Trophoblast cell (in vitro differentiated cells and primary cell): ENCODE measurements around the gene FSTL5.

Source experiments
- DNase-seq, 2 donors: peaks; one replicate each; pipeline ENCODE4 v3.0.0-alpha.2; 2016
- H2AFZ ChIP-seq: 2 replicates; pipeline ENCODE4 v1.6.1; 2013; ENCODE audit warnings: low read length, moderate library complexity, mild to moderate bottlenecking; ENCODE audit not compliant: insufficient read depth, poor library complexity
- H2AK5ac ChIP-seq: 2 replicates; pipeline ENCODE4 v1.6.1; 2013; ENCODE audit warnings: mild to moderate bottlenecking, low read length
- H2BK120ac ChIP-seq: 2 replicates; pipeline ENCODE4 v1.6.1; 2013; ENCODE audit warnings: low read length, mild to moderate bottlenecking, moderate library complexity; ENCODE audit not compliant: insufficient read depth, poor library complexity
- H2BK12ac ChIP-seq: 2 replicates; pipeline ENCODE4 v1.6.1; 2013; ENCODE audit warnings: mild to moderate bottlenecking, low read length, moderate library complexity
- H2BK5ac ChIP-seq: 2 replicates; pipeline ENCODE4 v1.6.1; 2013; ENCODE audit warnings: low read length, low read depth, moderate library complexity, mild to moderate bottlenecking; ENCODE audit not compliant: poor library complexity
- H3K14ac ChIP-seq: 2 replicates; pipeline ENCODE4 v1.6.1; 2013; ENCODE audit warnings: mild to moderate bottlenecking, low read length
- H3K18ac ChIP-seq: 2 replicates; pipeline ENCODE4 v1.6.1; 2013; ENCODE audit warnings: mild to moderate bottlenecking, low read length
- H3K23ac ChIP-seq: 2 replicates; pipeline ENCODE4 v1.6.1; 2013; ENCODE audit warnings: low read length
- H3K27ac ChIP-seq: 2 replicates; pipeline ENCODE4 v1.5.1; 2013; ENCODE audit warnings: low read depth, mild to moderate bottlenecking, inconsistent platforms, low read length, moderate library complexity
- H3K27me3 ChIP-seq: 2 replicates; pipeline ENCODE4 v1.6.1; 2013; ENCODE audit warnings: inconsistent platforms, mild to moderate bottlenecking, low read length, moderate library complexity; ENCODE audit not compliant: insufficient read depth
- H3K36me3 ChIP-seq, 2 experiments: 1 replicate in 1 of 2; 2 replicates in 1 of 2; pipeline ENCODE4 v1.6.1; 2013; ENCODE audit warnings: low read length in 2 of 2, mild to moderate bottlenecking in 2 of 2, moderate library complexity in 1 of 2; ENCODE audit not compliant: insufficient read depth in 2 of 2, control insufficient read depth in 1 of 2
- H3K4ac ChIP-seq: 2 replicates; pipeline ENCODE4 v1.6.1; 2013; ENCODE audit warnings: low read depth, mild to moderate bottlenecking, low read length, moderate library complexity
- H3K4me1 ChIP-seq, 2 experiments: 1 replicate in 1 of 2; 2 replicates in 1 of 2; pipeline ENCODE4 v1.6.1; 2013; ENCODE audit warnings: low read length in 2 of 2, mild to moderate bottlenecking in 2 of 2, moderate library complexity in 1 of 2; ENCODE audit not compliant: insufficient read depth in 2 of 2, control insufficient read depth in 1 of 2
- H3K4me2 ChIP-seq: 2 replicates; pipeline ENCODE4 v1.6.1; 2013; ENCODE audit warnings: inconsistent platforms, mild to moderate bottlenecking, low read length, moderate library complexity
- H3K4me3 ChIP-seq: 2 replicates; pipeline ENCODE4 v1.5.1; 2013; ENCODE audit warnings: mild to moderate bottlenecking, low read depth, low read length, inconsistent platforms
- H3K79me1 ChIP-seq: one replicate; pipeline ENCODE4 v1.6.1; 2013; ENCODE audit warnings: low read length
- H3K79me2 ChIP-seq: 2 replicates; pipeline ENCODE4 v1.6.1; 2013; ENCODE audit warnings: low read length, mild to moderate bottlenecking; ENCODE audit not compliant: control insufficient read depth, insufficient read depth, poor library complexity
- H3K9ac ChIP-seq: 2 replicates; pipeline ENCODE4 v1.6.1; 2013; ENCODE audit warnings: mild to moderate bottlenecking, low read length
- H3K9me3 ChIP-seq: 2 replicates; pipeline ENCODE4 v1.6.1; 2013; ENCODE audit warnings: low read depth, mild to moderate bottlenecking, control low read depth, inconsistent platforms, low read length; ENCODE audit not compliant: insufficient read depth
- H4K12ac ChIP-seq: 2 replicates; pipeline ENCODE4 v1.6.1; 2013; ENCODE audit warnings: low read depth, mild to moderate bottlenecking, low read length, moderate library complexity
- H4K8ac ChIP-seq: 2 replicates; pipeline ENCODE4 v1.6.1; 2013; ENCODE audit warnings: low read depth, mild to moderate bottlenecking, low read length, moderate library complexity
- H4K91ac ChIP-seq: one replicate; pipeline ENCODE4 v1.6.1; 2013; ENCODE audit warnings: low read depth, mild to moderate bottlenecking, low read length, moderate library complexity
- WGBS: extraction: QIAGEN DNeasy Blood & Tissue Kit; methylation state at CpG from one replicate; pipeline ENCODE4 v1.1.7; 2013; ENCODE audit warnings: missing lambda C conversion rate; ENCODE audit not compliant: insufficient read length, insufficient coverage; ENCODE audit errors: extremely low coverage; 5-methylcytosine and 5-hydroxymethylcytosine counted together

The FSTL5 gene

GRCh38 chr4:161577579-161578301 lies 586.1 kb downstream of the FSTL5 start:
- no peak overlapping the region for H3K4ac ChIP-seq
- no peaks in the 10 kb centered on the region for H3K36me3 ChIP-seq
- H3K27me3 ChIP-seq, result no peaks in the 10 kb centered on the region
- H3K4me1 ChIP-seq, result no peaks in the 10 kb centered on the region
- no peak overlapping the region for H2BK120ac ChIP-seq
- H3K4me3 ChIP-seq, result no peak overlapping the region
- no peak overlapping the region for H3K9ac ChIP-seq
- no peak overlapping the region for H3K18ac ChIP-seq
- H3K27ac ChIP-seq, result no peak overlapping the region
- no peak overlapping the region for H2AK5ac ChIP-seq
- no peak overlapping the region for H3K14ac ChIP-seq
- no peak overlapping the region for H4K8ac ChIP-seq
- no peak overlapping the region for H2AFZ ChIP-seq
- H2BK5ac ChIP-seq, result no peak overlapping the region
- no CpG with 5 or more reads among the region's 6 CpGs for WGBS
- no peak overlapping the region for H2BK12ac ChIP-seq
- no peak overlapping the region for H4K91ac ChIP-seq
- H3K79me2 ChIP-seq, result no peaks in the 10 kb centered on the region
- no peak overlapping the region for H4K12ac ChIP-seq
- no peak overlapping the region for H3K23ac ChIP-seq
- no peak overlapping the region for H3K4me2 ChIP-seq
- H3K79me1 ChIP-seq, result no peaks in the 10 kb centered on the region
- peak in 1 of 2 donors; percentile 7 for DNase-seq
- no peaks in the 10 kb centered on the region for H3K9me3 ChIP-seq

DNA sequence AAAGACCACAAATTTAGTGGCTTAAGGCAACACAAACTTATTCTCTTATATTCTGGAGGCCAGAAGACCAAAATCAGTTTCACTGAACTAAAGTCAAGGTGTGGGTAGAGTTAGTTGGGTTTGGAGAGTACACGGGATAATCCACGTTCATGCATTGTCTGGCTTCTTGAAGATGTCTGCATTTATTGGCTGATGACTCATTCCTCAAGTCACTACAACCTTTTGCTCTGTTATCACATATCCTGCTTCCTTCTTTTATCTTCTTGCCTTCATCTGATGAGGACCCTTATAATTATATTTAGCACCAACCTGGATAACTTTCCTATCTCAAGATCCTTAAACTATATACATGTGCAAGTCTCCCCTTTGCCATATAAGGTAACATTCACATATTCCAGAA lies 590.0 kb downstream of the FSTL5 start:
- Histone ChIP-seq H2BK5ac (no peak overlapping the region), H3K79me2 (no peaks in the 10 kb centered on the region), H3K27ac (no peak overlapping the region), H3K9me3 (no peaks in the 10 kb centered on the region), H3K36me3 (no peaks in the 10 kb centered on the region), H3K23ac (no peak overlapping the region), H3K18ac (no peak overlapping the region), H2AK5ac (no peak overlapping the region), H3K4me3 (no peak overlapping the region), H2AFZ (no peak overlapping the region), H3K4me2 (no peak overlapping the region), H4K8ac (no peak overlapping the region), H4K91ac (no peak overlapping the region), H3K4ac (no peak overlapping the region), H2BK120ac (no peak overlapping the region), H2BK12ac (no peak overlapping the region), H3K9ac (no peak overlapping the region), H3K27me3 (no peaks in the 10 kb centered on the region), H3K14ac (no peak overlapping the region), H3K4me1 (no peaks in the 10 kb centered on the region), H3K79me1 (no peaks in the 10 kb centered on the region), H4K12ac (no peak overlapping the region)
- no CpG with 5 or more reads among the region's 2 CpGs for WGBS
- DNase-seq, result no peak

DNA sequence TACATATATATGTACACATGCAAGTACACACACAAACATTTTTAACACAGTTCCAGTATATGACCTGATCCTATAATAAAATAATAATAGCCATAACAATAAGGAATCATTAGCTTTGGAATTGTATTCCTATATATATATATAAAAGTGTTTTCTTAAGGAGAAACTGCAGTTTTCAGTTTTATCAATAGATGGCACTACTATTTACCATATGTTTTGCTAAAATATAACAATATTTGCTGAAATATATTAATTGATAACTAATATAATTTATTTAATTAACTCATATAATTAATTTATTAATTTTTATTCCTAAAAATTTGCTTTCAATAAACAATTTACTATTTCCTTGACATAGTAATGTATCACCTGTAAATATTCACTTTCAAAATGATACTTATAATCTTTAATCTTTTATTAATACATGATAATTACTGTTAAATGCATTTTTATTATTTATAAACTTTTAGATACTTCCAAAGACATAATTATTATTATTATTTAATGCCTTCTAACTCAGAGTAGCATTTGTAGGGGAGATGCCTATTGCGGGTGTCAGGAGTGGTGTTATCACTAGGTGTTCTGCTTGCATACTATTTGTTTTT lies 599.5 kb downstream of the FSTL5 start:
- H3K9me3 ChIP-seq, result no peaks in the 10 kb centered on the region
- H4K12ac ChIP-seq, result no peak overlapping the region
- H3K4me3 ChIP-seq, result no peak overlapping the region
- H2BK5ac ChIP-seq, result no peak overlapping the region
- H3K4ac ChIP-seq, result no peak overlapping the region
- H3K27me3 ChIP-seq, result no peaks in the 10 kb centered on the region
- no peak overlapping the region for H4K8ac ChIP-seq
- H2AFZ ChIP-seq, result no peak overlapping the region
- H3K79me1 ChIP-seq, result no peaks in the 10 kb centered on the region
- no peak overlapping the region for H2AK5ac ChIP-seq
- H2BK12ac ChIP-seq, result no peak overlapping the region
- no peaks in the 10 kb centered on the region for H3K79me2 ChIP-seq
- no peak overlapping the region for H3K18ac ChIP-seq
- WGBS, result no CpG with 5 or more reads among the region's 1 CpG
- no peak overlapping the region for H3K9ac ChIP-seq
- H2BK120ac ChIP-seq, result no peak overlapping the region
- no peak overlapping the region for H3K23ac ChIP-seq
- H4K91ac ChIP-seq, result no peak overlapping the region
- H3K36me3 ChIP-seq, result no peaks in the 10 kb centered on the region
- no peaks in the 10 kb centered on the region for H3K4me1 ChIP-seq
- no peak overlapping the region for H3K14ac ChIP-seq
- no peak overlapping the region for H3K27ac ChIP-seq
- peak in 1 of 2 donors; percentile 37 for DNase-seq
- no peak overlapping the region for H3K4me2 ChIP-seq

DNA sequence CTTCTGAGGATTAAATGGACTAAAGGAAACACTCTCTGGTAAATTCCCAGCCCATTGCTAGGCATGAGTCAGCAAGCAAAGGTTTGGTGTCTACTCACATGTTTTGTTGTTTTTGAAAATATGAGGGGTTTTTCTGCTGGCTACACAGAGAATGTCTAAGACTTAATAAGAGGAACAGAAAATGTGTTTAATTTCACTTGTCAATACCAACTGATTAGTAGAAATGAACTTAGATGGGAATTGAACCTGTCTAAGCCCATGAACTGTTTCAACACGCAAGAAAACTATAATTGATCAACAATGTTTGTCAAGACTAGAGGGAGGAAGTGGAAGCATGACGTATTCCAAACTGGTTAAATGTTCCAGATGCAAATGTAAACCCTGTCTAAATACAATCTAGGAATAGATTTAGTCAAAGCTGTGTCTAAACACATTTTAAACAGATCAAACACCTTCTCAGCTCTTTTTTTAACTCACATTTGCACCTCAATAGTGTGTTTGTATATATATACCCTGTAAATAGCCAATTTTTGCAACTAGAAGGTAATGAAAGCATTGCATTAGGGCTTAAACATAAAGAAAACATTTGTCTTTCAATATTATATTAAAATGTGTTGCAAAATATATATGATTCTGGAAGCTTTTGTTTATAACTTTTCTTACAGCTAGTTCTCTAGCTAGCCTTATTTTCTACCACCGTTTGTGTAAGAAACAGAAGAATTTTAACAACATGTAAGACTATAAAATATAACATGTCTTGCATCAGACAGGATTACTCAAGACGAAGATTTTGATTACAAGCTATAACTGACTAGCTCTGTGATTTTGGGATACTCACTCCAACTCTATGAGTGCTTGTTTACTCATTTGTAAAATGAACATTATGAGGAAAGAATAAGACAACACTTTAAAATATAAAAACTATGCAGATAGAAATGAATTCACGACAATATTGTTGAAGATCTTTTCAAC lies 607.8 kb downstream of the FSTL5 start:
- no peak overlapping the region for H3K4me3 ChIP-seq
- H3K4me1 ChIP-seq, result no peaks in the 10 kb centered on the region
- no peak overlapping the region for H3K23ac ChIP-seq
- H3K14ac ChIP-seq, result no peak overlapping the region
- no peaks in the 10 kb centered on the region for H3K79me1 ChIP-seq
- no peak overlapping the region for H3K4me2 ChIP-seq
- no peak overlapping the region for H4K91ac ChIP-seq
- H3K9ac ChIP-seq, result no peak overlapping the region
- no peak overlapping the region for H3K18ac ChIP-seq
- H4K12ac ChIP-seq, result no peak overlapping the region
- peak in 1 of 2 donors; percentile 1 for DNase-seq
- H2AK5ac ChIP-seq, result no peak overlapping the region
- H2BK5ac ChIP-seq, result no peak overlapping the region
- H3K27me3 ChIP-seq, result no peaks in the 10 kb centered on the region
- H2BK120ac ChIP-seq, result no peak overlapping the region
- no CpG with 5 or more reads among the region's 5 CpGs for WGBS
- H2BK12ac ChIP-seq, result no peak overlapping the region
- H3K79me2 ChIP-seq, result no peaks in the 10 kb centered on the region
- H4K8ac ChIP-seq, result no peak overlapping the region
- H3K27ac ChIP-seq, result no peak overlapping the region
- H3K4ac ChIP-seq, result no peak overlapping the region
- H3K9me3 ChIP-seq, result no peaks in the 10 kb centered on the region
- H3K36me3 ChIP-seq, result no peaks in the 10 kb centered on the region
- H2AFZ ChIP-seq, result no peak overlapping the region
